Activated naive CD8-positive, alpha-beta T cell treated with anti-CD3 and anti-CD28 coated beads for 36 hours (primary cell): Measurements from ENCODE around the gene SLC9A3. TPM values are rescaled to one million over a fixed set of nuclear protein-coding genes. Genes with fewer than 3 reads are reported as not detected.

Experiments
- DNase-seq: peaks from one replicate; pipeline ENCODE4 v3.0.0; 2021
- H3K27ac Mint-ChIP-seq: one replicate; pipeline ENCODE4 v1.8.0; 2022; ENCODE audit warnings: mild to moderate bottlenecking, moderate library complexity, mixed read lengths
- H3K27me3 Mint-ChIP-seq: one replicate; pipeline ENCODE4 v1.8.0; 2022; ENCODE audit warnings: mild to moderate bottlenecking, mixed read lengths
- H3K36me3 Mint-ChIP-seq: one replicate; pipeline ENCODE4 v1.8.0; 2021; ENCODE audit warnings: mild to moderate bottlenecking, mixed read lengths
- H3K4me1 Mint-ChIP-seq: one replicate; pipeline ENCODE4 v1.8.0; 2021; ENCODE audit warnings: mixed read lengths
- H3K4me3 Mint-ChIP-seq: one replicate; pipeline ENCODE4 v1.8.0; 2022; ENCODE audit warnings: mild to moderate bottlenecking, moderate library complexity, mixed read lengths
- H3K9me3 Mint-ChIP-seq: one replicate; pipeline ENCODE4 v1.8.0; 2022; ENCODE audit warnings: mixed read lengths
- total RNA-seq, 2 experiments: library from RNA; stranded (reverse); gene quantifications; one replicate each; pipeline ENCODE4 v1.2.3, GENCODE V29; 2021

The SLC9A3 gene
- total RNA-seq, 2 experiments from 2014 or later: 2.1 to 2.4 TPM

GRCh38 chr5:456351-457194 is 67.7 kb downstream of the SLC9A3 start:
- H3K4me3 Mint-ChIP-seq: no peak overlapping the region
- no peaks in the 10 kb centered on the region for H3K27me3 Mint-ChIP-seq
- H3K9me3 Mint-ChIP-seq: peaks cover 12% of the 10 kb centered on the region
- no peak overlapping the region for H3K27ac Mint-ChIP-seq
- DNase-seq: no peak
- peaks cover 50% of the 10 kb centered on the region for H3K4me1 Mint-ChIP-seq
- H3K36me3 Mint-ChIP-seq: peaks cover 65% of the 10 kb centered on the region

DNA sequence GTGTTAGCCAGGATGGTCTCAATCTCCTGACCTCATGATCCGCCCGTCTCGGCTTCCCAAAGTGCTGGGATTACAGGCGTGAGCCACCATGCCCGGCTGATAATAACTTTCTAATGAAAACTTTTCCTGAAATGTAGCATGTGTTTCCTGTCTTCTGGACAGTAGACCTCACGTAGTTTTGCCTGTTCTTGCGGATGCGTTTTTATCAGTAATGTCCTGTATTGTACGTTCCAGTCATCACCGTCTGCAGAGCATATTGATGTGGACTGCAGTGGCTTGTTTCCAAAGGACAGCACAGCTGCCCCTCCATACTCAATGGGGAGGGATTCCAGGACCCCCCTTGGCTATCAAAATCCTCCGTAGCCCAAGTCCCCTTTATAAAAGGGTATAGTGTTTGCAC is 68.4 kb downstream of the SLC9A3 start:
- Mint-ChIP-seq H3K4me1 (peaks cover 49% of the 10 kb centered on the region), H3K4me3 (no peak overlapping the region), H3K9me3 (peaks cover 19% of the 10 kb centered on the region), H3K36me3 (peaks cover 68% of the 10 kb centered on the region), H3K27me3 (no peaks in the 10 kb centered on the region), H3K27ac (no peak overlapping the region)
- DNase-seq: no peak

- Mint-ChIP-seq H3K9me3 (peaks cover 24% of the 10 kb centered on the region), H3K36me3 (peaks cover 68% of the 10 kb centered on the region), H3K4me1 (peaks cover 41% of the 10 kb centered on the region), H3K4me3 (no peak overlapping the region), H3K27me3 (no peaks in the 10 kb centered on the region), H3K27ac (no peak overlapping the region)
- no peak for DNase-seq
Observed at GRCh38 chr5:454936-455335, 69.3 kb downstream of the SLC9A3 start.

DNA sequence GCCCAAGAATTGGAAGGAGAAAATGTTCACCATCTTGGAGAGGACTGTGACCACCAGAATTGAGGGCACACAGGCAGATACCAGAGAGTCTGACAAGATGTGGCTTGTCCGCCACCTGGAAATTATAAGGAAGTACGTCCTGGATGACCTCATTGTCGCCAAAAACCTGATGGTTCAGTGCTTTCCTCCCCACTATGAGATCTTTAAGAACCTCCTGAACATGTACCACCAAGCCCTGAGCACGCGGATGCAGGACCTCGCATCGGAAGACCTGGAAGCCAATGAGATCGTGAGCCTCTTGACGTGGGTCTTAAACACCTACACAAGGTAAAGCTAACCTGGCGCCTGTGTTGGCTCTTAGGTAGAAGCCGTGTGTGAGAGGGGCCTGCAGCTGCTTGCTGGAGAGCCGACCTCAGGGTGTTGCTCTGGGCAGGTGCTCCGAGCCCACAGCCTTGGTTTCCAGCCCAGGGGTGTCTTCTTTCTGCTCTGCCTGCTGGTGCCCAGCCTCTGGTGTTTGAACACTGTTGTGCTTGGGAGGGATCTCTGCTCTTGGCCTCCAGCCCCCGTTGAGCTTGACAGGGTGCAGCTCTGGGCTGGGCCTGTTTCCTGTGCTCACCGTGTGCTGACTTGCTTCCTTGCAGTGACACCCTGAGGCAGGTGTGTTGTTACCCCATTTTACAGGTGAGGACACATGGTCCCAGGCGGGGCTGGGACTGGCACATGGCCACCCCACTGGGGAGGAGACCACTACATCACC is 70.3 kb downstream of the SLC9A3 start:
- Mint-ChIP-seq H3K9me3 (peaks cover 24% of the 10 kb centered on the region), H3K4me3 (no peak overlapping the region), H3K27ac (peak overlapping the region; percentile 77), H3K4me1 (peaks cover 37% of the 10 kb centered on the region), H3K27me3 (no peaks in the 10 kb centered on the region), H3K36me3 (peaks cover 68% of the 10 kb centered on the region)
- DNase-seq: no peak

GRCh38 chr5:452978-453710 is 71.1 kb downstream of the SLC9A3 start:
- DNase-seq: no peak
- H3K36me3 Mint-ChIP-seq: peaks cover 66% of the 10 kb centered on the region
- peak overlapping the region; percentile 58 for H3K27ac Mint-ChIP-seq
- H3K27me3 Mint-ChIP-seq: no peaks in the 10 kb centered on the region
- peaks cover 24% of the 10 kb centered on the region for H3K9me3 Mint-ChIP-seq
- H3K4me3 Mint-ChIP-seq: no peak overlapping the region
- H3K4me1 Mint-ChIP-seq: peaks cover 30% of the 10 kb centered on the region

DNA sequence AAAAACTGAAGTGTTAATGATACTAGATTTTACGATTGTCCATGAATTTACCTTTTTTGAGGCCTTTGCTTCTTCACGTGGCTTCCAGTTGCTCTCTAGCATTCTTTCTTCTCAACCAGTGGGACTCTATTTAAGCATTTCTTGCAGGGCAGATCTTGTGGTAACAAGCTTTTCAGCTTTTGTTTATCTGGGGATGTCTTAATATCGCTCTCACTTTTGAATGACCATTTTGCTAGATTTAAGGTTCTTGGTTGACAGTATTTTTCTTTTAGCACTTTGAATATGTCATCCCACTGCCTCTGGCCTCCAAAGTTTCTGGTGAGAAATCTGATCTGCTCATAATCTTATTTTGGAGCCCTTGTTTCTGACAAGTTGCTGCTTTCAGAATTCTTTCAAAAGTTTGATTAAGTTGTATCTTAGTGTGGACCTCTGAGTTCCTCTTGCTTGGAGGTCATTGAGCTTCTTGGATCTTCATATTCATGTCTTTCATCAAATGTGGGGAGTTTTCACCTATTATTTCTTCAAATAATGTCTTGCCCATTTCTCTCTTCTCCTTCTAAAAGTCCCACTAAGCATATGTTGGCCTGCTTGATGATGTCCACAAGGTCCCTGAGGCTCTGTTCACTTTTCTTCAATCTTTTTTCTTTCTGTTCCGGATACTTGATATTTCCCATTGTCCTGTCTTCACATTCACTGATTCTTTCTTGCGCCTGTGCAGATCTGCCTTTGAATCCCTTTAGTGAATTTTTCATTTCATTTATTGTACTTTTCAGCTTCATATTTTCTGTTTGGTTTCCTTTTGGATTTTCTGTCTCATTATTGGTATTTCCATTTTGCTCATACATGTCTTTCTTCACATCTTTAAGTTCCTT is 72.4 kb downstream of the SLC9A3 start:
- H3K4me3 Mint-ChIP-seq: no peak overlapping the region
- no peak for DNase-seq
- no peaks in the 10 kb centered on the region for H3K27me3 Mint-ChIP-seq
- H3K9me3 Mint-ChIP-seq: peaks cover 24% of the 10 kb centered on the region
- no peak overlapping the region for H3K27ac Mint-ChIP-seq
- peaks cover 31% of the 10 kb centered on the region for H3K4me1 Mint-ChIP-seq
- peaks cover 70% of the 10 kb centered on the region for H3K36me3 Mint-ChIP-seq

DNA sequence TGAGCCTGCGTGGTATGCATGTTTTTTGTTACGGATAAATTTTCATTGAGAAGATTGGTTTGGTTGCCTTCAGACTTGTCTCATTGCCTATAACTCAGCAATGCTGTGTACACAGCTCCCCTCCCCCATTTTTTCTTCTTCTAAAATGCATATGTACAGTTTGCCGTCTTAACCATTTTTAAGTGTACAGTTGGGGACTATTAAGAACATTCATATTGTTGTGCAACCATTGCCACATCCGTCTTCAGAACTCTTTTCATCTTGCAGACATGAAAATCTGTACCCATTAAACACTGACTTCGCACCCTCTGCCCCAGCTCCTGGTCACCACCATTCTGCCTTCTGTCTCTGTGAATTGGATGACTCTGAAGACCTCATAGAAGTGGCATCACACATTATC is 75.1 kb downstream of the SLC9A3 start:
- DNase-seq: no peak
- no peak overlapping the region for H3K27ac Mint-ChIP-seq

DNA sequence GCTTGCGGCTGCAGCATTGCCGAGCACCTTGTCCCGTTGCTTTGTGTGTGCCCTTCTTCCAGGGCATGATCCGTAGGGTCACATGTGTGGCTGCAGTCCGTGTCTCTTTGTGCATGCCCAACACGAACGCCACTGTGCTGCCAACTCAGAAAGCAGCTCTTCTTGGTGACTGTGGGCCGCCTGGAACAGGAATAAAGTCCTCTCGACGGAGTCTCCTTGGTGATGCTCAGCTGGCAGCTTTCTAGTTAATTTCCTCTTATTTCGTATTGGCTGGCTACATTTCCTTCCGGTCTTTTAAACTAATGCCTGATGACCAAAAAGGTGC is 75.5 kb downstream of the SLC9A3 start:
- Mint-ChIP-seq H3K9me3 (peaks cover 24% of the 10 kb centered on the region), H3K4me3 (no peak overlapping the region), H3K36me3 (peaks cover 72% of the 10 kb centered on the region), H3K4me1 (peaks cover 41% of the 10 kb centered on the region), H3K27ac (no peak overlapping the region), H3K27me3 (no peaks in the 10 kb centered on the region)
- no peak for DNase-seq

More for the DNA sequence above, 75.1 kb downstream of the SLC9A3 start:
- peaks cover 24% of the 10 kb centered on the region for H3K9me3 Mint-ChIP-seq
- peaks cover 75% of the 10 kb centered on the region for H3K36me3 Mint-ChIP-seq
- H3K4me1 Mint-ChIP-seq: peaks cover 42% of the 10 kb centered on the region
- no peaks in the 10 kb centered on the region for H3K27me3 Mint-ChIP-seq
- H3K4me3 Mint-ChIP-seq: no peak overlapping the region

- no peak overlapping the region for H3K27ac Mint-ChIP-seq
- no peaks in the 10 kb centered on the region for H3K27me3 Mint-ChIP-seq
- H3K4me1 Mint-ChIP-seq: peaks cover 35% of the 10 kb centered on the region
Observed at GRCh38 chr5:448061-448765, 76.0 kb downstream of the SLC9A3 start.

DNA sequence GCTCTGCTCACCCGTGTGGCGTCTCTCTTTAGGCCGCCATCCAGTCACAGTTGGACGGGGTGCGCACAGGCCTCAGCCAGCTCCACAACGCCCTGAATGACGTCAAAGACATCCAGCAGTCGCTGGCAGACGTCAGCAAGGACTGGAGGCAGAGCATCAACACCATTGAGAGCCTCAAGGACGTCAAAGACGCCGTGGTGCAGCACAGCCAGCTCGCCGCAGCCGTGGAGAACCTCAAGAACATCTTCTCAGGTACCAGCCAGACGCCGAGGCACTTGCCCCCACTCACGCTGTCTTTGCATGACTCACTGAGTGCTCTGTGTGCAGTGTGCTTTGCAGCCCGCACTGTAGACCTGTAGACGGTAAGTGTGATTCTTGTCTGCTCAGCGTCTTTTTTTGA is 76.7 kb downstream of the SLC9A3 start:
- no peak overlapping the region for H3K4me3 Mint-ChIP-seq
- peaks cover 21% of the 10 kb centered on the region for H3K9me3 Mint-ChIP-seq
- H3K4me1 Mint-ChIP-seq: peaks cover 30% of the 10 kb centered on the region
- peak overlapping the region; percentile 21 for H3K27ac Mint-ChIP-seq
- peaks cover 62% of the 10 kb centered on the region for H3K36me3 Mint-ChIP-seq
- no peak for DNase-seq
- no peaks in the 10 kb centered on the region for H3K27me3 Mint-ChIP-seq

More at GRCh38 chr5:448061-448765, 76.0 kb downstream of the SLC9A3 start:
- H3K36me3 Mint-ChIP-seq: peaks cover 67% of the 10 kb centered on the region
- no peak for DNase-seq
- peaks cover 24% of the 10 kb centered on the region for H3K9me3 Mint-ChIP-seq
- H3K4me3 Mint-ChIP-seq: no peak overlapping the region

DNA sequence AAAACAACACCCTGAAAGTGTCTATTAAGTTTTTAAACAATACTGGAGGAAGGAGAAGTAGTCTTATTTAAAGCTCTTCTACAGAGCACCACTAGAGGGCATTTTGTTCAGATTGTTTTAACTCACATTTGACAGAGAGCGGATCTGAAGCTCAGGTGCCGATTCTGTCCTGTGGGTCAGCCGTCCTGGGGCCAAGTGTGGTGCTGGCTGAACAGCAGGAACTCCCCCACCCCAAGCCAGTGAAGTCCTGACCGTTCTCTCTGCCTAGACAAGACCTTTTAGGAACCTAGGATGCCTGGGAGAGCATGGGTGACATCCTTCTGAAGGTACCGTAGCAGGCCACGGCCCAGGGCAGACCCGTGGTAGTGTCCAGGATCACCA is 77.4 kb downstream of the SLC9A3 start:
- peaks cover 33% of the 10 kb centered on the region for H3K4me1 Mint-ChIP-seq
- peaks cover 15% of the 10 kb centered on the region for H3K9me3 Mint-ChIP-seq
- peaks cover 61% of the 10 kb centered on the region for H3K36me3 Mint-ChIP-seq
- DNase-seq: no peak
- no peaks in the 10 kb centered on the region for H3K27me3 Mint-ChIP-seq
- H3K27ac Mint-ChIP-seq: peak overlapping the region; percentile 60
- no peak overlapping the region for H3K4me3 Mint-ChIP-seq

GRCh38 chr5:446066-446882 is 78.0 kb downstream of the SLC9A3 start:
- Mint-ChIP-seq H3K4me1 (peaks cover 37% of the 10 kb centered on the region), H3K4me3 (no peak overlapping the region), H3K36me3 (peaks cover 59% of the 10 kb centered on the region), H3K27ac (no peak overlapping the region), H3K9me3 (peaks cover 10% of the 10 kb centered on the region), H3K27me3 (no peaks in the 10 kb centered on the region)
- no peak for DNase-seq

- no peaks in the 10 kb centered on the region for H3K27me3 Mint-ChIP-seq
- H3K36me3 Mint-ChIP-seq: peaks cover 52% of the 10 kb centered on the region
- no peak overlapping the region for H3K27ac Mint-ChIP-seq
- peaks cover 40% of the 10 kb centered on the region for H3K4me1 Mint-ChIP-seq
- peaks cover 4% of the 10 kb centered on the region for H3K9me3 Mint-ChIP-seq
- H3K4me3 Mint-ChIP-seq: no peak overlapping the region
- no peak for DNase-seq
Observed at GRCh38 chr5:445591-445990, 78.7 kb downstream of the SLC9A3 start.
